ENCODE measurements around the gene FAIM.
A peak's percentile ranks its signal among the peaks of the same experiment; 100 is the strongest.
"Not testable (repeated sequence)": the region's sequence is repeated elsewhere in the genome, so short reads cannot be mapped to it uniquely, and the experiment has no call there.

Gene FAIM

GRCh38 chr3:138604106-138604595 is 4.4 kb upstream of the FAIM start:
- peak in 1 of 2 donors; percentile 87 for DNase-seq

DNA sequence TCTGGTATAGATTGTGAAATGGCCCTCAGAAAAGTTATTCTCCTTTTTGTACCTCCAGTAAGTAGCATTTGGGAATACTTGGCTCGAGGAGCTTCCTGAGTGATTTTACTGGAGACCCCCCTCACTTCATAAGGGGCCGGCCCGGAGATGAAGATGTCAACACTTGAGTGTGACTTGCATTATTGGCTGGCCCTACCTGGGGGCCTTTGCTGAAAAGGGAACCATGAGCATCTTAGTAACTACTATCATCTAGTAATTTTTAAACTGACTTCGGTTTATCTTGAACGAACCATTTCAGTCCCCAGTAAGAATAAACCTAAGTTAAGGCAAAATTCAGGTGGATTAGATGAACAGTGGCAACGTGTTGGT is 1.3 kb downstream of the FAIM start:
- no peak for DNase-seq

DNA sequence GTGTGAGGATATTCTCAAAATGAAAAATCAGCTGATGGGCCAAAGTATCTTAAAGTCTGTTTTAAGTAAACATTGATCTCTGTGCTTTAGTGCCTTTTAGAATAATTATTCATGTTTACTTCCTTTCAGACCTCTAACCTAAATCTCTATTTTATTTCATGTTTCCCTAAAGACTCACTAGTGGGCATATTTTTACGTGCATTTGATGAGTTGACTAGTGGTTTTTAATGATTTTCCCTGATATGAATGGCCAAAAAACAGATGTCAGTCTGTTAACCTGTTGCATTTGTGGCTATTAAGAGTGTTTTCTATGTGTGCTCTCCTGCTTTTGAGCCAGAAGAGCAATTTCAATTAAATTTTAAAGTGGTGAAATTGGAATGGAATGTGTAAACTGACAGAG is 6.9 kb downstream of the FAIM start:
- DNase-seq, result no peak

GRCh38 chr3:138620431-138620830 is 11.9 kb downstream of the FAIM start:
- DNase-seq, result no peak

DNA sequence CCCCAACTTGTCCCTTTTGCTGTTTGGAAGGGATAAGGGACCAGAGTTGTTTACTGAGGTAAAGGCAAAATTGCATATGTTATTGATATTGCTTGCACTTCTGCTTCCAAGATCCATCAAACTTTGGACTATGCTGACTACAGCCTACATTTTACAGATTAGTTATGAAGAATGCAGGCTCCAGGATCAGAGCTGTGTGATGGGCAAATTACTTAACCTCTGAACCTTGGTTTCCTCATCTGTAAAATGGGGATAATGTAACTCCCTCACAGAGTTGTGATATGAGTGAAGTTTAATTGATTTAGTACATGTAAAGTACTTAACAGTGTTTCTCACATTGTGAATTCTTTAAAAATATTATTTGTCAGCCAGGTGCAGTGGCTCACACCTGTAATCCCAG is 15.9 kb downstream of the FAIM start:
- DNase-seq, result no peak

DNA sequence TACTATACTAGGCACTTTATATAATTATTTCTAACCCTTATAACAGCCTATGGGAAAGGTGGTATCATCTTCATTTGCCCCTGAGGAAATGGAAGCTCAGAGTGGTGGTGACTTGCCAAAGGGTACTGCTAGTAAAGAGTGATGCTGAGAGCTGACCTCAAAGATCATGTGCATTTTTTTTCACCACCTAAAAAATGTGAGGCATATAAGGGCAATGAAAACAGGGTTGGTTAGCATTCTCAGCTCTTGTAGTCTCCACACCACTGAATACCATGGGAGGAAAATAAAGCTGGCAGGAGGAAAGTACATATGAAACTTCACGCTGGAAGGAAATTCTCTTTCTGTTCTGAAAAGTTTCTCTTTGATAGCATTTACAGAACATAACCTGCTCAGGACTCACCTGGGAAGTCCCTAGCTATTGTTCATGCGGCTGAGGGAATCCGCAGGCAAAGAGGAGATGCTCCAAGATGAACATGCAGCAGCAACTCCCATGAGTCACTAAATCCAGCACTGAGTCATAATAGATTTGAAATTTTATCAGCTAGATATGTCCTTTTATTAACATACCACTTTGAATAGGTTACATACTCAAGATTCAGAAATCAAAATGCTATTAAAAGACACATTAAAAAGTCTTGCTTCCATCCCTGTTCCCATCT is 17.3 kb downstream of the FAIM start:
- no peak for DNase-seq

DNA sequence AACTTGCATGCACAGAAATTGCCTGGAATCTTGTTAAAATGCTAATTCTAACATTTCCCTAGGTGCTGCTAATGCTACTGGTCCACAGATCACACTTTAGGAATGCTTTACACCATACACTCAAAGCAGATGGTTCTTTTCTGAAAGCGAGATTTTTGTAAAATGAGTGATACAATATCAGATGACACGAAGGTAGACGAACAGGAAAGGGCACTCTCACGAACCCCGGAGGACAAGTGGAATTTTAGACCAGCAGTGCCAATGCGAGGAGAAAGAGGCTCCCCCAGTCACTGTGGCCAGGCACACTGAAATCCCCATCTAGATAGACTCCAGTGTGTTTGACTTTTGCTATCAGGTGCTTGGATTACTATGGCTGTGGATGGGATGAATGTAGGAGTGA is 21.0 kb downstream of the FAIM start:
- DNase-seq, result no peak

- no peak for DNase-seq
Measured at GRCh38 chr3:138638641-138639040, 30.1 kb downstream of the FAIM start.

DNA sequence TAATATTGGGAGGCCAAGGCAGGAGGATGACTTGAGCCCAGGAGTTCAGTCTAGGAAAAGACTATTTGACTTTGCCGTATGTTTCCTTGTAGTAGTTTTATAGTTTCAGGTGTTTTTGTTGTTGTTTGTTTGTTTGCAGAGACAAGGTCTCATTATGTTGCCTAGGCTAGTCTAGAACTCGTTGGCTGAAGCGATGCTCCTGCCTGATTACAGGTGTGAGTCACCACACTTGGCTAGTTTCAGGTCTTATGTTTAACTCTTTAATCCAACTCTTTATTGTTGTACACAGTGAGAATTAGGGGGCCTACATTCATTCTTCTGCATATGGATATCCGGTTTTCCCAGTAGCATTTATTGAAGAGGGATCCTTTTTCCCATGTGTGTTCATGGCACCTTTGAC is 32.0 kb downstream of the FAIM start:
- no peak for DNase-seq

DNA sequence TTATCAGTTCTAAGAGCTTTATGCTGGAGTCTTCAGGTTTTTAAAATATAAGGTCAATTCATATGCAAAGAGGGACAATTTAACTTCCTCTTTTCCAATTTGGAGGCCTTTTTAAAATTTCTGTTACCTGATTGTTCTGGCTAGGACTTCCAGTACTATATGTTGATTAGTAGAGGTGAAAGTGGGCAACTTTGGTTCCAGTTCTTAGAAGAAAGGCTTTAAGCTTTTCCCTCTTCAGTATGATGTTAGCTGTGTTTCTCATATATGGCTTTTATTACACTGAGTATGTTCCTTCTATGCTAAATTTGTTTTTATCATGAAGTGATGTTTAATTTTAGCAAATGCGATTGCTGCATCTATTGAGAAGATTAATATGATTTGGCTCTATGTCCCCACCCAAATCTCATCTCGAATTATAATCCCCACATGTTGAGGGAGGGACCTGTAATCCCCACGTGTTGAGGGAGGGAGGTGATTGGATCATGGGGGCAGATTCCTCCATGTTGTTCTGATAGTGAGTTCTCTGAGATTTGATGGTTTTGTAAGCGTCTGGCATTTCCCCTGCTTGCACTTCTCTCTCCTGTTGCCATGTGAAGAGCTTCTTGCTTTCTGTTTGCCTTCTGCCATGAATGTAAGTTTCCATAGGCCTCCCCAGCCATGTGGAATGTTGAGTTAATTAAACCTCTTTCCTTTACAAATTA is 33.8 kb downstream of the FAIM start:
- DNase-seq, result no peak

- DNase-seq, result no peak
Measured at GRCh38 chr3:138642927-138643253, 34.3 kb downstream of the FAIM start.

GRCh38 chr3:138646008-138646407 is 37.4 kb downstream of the FAIM start:
- DNase-seq, result no peak

DNA sequence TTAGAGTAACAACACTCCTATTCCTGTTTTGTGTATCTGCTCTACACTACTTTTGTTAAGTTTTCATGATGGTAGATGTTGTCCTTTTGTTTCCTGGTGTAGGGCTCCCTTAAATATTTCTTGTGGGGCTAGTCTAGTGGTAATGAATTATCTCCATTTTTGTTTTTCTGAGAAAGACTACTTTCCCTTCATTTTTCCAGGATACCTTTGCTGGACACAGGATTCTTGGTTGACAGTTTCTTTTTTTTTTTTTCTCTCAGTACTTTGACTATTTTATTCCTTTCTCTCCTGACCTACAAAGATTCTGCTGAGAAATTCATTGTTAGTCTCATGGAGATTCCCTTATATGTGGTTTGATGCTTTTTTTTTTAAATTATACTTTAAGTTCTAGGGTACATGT is 37.9 kb downstream of the FAIM start:
- DNase-seq, result no peak

- DNase-seq, result no peak
Measured at GRCh38 chr3:138649134-138649533, 40.6 kb downstream of the FAIM start.

DNA sequence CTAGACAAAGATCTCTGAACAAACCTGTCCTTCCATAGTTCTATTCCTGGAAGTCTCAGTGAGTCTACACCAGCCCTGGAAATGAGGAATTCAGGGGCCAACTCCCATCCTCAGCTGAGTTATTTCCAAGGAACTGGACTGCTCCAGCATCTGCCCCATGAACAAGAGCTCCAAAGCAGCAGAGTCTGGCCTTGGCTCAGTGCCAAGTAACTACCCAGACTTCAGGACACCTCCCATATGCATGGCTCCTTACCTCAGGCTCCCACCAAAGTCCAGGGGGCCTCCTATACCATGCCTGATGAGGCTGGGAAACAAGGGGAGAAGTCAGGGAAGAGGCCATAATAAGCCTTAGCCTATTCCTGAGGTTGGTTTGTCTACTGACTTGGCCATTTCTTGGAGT is 45.0 kb downstream of the FAIM start:
- no peak for DNase-seq

DNA sequence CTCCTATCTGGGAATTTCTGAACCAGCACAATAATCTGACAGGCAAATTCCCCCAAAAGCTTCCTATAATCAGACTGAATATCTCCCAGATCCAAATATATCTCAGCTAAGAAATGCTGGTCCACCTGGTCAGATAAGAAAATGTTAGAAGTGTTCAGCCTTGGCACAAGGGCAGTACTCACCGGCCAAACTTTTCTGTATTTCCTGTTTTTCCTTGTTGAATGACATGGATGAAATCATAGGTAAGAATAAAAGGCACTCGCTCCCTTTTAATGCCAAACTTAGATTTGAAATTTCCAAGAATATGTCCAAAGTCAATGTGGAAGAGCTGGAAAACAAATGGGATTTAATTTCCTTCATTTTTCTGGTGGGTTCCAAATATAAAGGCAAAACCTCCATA is 48.9 kb downstream of the FAIM start:
- DNase-seq, result no peak

GRCh38 chr3:138668107-138668506 is 59.5 kb downstream of the FAIM start:
- DNase-seq, result no peak

DNA sequence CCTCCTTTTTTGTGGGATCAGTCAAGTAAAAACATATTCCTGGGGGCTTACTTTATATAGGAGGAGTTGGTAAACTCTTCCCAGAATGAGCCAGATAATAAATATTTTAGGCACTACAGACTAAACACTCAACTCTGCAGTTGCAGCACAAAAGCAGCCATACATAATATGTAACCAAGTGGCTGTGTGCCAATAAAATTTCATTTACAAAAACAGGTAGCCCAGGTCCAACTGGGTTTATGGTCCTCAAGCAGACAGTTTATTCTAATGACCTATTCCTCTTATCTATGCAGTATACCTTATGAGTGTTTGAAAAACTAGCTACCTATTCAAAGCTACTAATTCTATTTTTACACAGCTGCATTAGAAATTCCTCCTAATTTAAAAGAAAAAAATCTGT is 61.8 kb downstream of the FAIM start:
- no peak for DNase-seq

DNA sequence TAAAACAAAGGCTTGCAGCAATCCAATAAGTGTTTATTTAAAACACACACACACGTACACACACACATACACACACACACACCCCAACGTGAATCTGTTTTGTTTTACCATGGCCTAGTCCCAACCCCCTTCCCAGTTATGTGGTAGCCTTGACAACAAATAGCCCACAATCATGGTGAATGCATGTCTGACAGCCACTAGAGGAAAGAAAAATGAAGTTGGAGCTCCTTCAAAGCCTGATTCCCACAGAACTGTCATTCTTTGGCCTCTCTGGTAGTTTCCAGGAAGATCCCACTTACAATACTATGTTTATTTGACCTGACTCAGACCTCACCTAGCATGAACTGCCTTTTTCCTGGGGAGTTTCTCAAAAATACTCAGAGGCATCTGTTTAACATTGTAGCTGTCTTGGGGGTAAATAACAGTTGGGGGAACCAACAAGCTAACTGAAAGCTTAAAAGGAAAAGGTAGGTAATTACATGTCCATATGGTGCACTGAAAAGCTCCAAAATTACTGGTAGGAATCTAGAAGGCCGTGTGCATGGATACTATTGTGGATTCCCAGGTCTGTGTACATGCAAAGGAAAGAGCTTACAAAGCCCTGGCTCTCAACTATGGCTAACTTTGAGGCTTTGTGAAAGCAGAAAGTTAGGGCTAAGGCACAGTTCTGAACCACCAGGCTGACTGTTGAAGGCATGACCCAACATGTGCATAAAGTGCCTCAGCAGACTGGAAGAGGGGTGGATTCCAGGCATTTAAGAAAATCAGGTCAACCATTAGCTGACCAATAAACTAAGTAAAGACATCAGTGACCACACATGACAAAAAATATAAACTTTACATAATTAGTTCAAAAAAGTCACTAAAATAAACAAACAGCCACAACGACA is 65.3 kb downstream of the FAIM start:
- DNase-seq, result no peak

- no peak for DNase-seq
Measured at GRCh38 chr3:138675393-138675792, 66.8 kb downstream of the FAIM start.

DNA sequence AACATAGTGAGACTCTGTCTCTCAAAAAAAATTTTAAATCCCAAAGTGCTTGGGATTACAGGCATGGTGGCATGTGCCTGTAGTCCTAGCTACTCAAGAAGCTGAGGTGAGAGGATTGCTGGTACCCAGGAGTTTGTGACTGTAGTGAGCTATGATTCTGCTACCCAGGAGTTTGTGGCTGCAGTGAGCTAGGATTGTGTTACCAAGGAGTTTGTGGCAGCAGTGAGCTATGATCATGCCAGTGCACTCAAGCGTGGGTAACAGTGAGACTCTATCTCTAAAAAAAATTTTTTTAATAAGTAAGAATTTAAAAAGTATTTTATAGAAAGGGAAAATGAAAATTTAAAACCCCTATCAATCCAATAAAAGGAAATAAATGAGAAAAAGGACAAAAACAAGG is 69.5 kb downstream of the FAIM start:
- no peak for DNase-seq

GRCh38 chr3:138678874-138679392 is 70.4 kb downstream of the FAIM start:
- no peak for DNase-seq

- DNase-seq, result not testable (repeated sequence)
Measured at GRCh38 chr3:138680974-138681373, 72.4 kb downstream of the FAIM start.

Measured in inflammatory macrophage treated with lipopolysaccharide for 1 hour (primary cell).